Measurements from ENCODE around the gene CHRNB1.

- TF ChIP-seq, protein P1, sequence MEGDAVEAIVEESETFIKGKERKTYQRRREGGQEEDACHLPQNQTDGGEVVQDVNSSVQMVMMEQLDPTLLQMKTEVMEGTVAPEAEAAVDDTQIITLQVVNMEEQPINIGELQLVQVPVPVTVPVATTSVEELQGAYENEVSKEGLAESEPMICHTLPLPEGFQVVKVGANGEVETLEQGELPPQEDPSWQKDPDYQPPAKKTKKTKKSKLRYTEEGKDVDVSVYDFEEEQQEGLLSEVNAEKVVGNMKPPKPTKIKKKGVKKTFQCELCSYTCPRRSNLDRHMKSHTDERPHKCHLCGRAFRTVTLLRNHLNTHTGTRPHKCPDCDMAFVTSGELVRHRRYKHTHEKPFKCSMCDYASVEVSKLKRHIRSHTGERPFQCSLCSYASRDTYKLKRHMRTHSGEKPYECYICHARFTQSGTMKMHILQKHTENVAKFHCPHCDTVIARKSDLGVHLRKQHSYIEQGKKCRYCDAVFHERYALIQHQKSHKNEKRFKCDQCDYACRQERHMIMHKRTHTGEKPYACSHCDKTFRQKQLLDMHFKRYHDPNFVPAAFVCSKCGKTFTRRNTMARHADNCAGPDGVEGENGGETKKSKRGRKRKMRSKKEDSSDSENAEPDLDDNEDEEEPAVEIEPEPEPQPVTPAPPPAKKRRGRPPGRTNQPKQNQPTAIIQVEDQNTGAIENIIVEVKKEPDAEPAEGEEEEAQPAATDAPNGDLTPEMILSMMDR (optimal IDR thresholded peaks at IDR 0.05 in 1 of 3, IDR thresholded peaks at IDR 0.05 in 1 of 3, conservative IDR thresholded peaks at IDR 0.05 in 1 of 3; ENCODE audit: extremely low read depth in 1 of 3, insufficient read depth in 2 of 3, low read length in 3 of 3) = no peak
- no peak for TF ChIP-seq EZH2 (IDR thresholded peaks at IDR 0.05; ENCODE audit: low read length)
These were observed 21.2 kb upstream of the CHRNB1 start for GRCh38 chr17:7423679-7424078.
